ENCODE results near the gene TMEM225. TPM values are rescaled to one million over a fixed set of nuclear protein-coding genes. Genes with fewer than 3 reads are reported as not detected.

Gene TMEM225
- not detected for polyA plus RNA-seq (2012; ENCODE audit: insufficient read length, low read depth)

GRCh38 chr11:123885570-123885969 lies at the start of gene TMEM225:
TSS of gene TMEM225 (minus strand) at chr11:123885670. CDS start at chr11:123885425, 245 bp downstream.
- TF ChIP-seq TAF1 (IDR thresholded peaks at IDR 0.05; ENCODE audit: borderline replicate concordance, insufficient read depth, low read length): no peak
- TF ChIP-seq POLR2AphosphoS5 (IDR thresholded peaks at IDR 0.05; ENCODE audit: low read depth, low read length): no peak
- no peak for TF ChIP-seq SIN3A (IDR thresholded peaks at IDR 0.05; ENCODE audit: borderline replicate concordance, insufficient read depth, low read length)
- no peak for TF ChIP-seq REST (IDR thresholded peaks at IDR 0.05; ENCODE audit: insufficient read depth in 1 of 2, low read depth in 2 of 2, low read length in 2 of 2)
- no peak for TF ChIP-seq FOXP2 (optimal IDR thresholded peaks at IDR 0.05; ENCODE audit: borderline replicate concordance, extremely low read depth, extremely low read length, insufficient read depth)

- TF ChIP-seq TAF1 (IDR thresholded peaks at IDR 0.05; ENCODE audit: borderline replicate concordance, insufficient read depth, low read length) (no peak), SIN3A (IDR thresholded peaks at IDR 0.05; ENCODE audit: borderline replicate concordance, insufficient read depth, low read length) (no peak), POLR2AphosphoS5 (IDR thresholded peaks at IDR 0.05; ENCODE audit: low read depth, low read length) (no peak), FOXP2 (optimal IDR thresholded peaks at IDR 0.05; ENCODE audit: borderline replicate concordance, extremely low read depth, extremely low read length, insufficient read depth) (no peak), REST (IDR thresholded peaks at IDR 0.05; ENCODE audit: insufficient read depth in 1 of 2, low read depth in 2 of 2, low read length in 2 of 2) (no peak)
Observed at GRCh38 chr11:123924027-123924426, 38.6 kb upstream of the TMEM225 start.

- TF ChIP-seq TAF1 (IDR thresholded peaks at IDR 0.05; ENCODE audit: borderline replicate concordance, insufficient read depth, low read length): no peak
- no peak for TF ChIP-seq FOXP2 (optimal IDR thresholded peaks at IDR 0.05; ENCODE audit: borderline replicate concordance, extremely low read depth, extremely low read length, insufficient read depth)
- TF ChIP-seq SIN3A (IDR thresholded peaks at IDR 0.05; ENCODE audit: borderline replicate concordance, insufficient read depth, low read length): no peak
- TF ChIP-seq REST (IDR thresholded peaks at IDR 0.05; ENCODE audit: insufficient read depth in 1 of 2, low read depth in 2 of 2, low read length in 2 of 2): no peak
- TF ChIP-seq POLR2AphosphoS5 (IDR thresholded peaks at IDR 0.05; ENCODE audit: low read depth, low read length): no peak
Observed at GRCh38 chr11:123920943-123921342, 35.5 kb upstream of the TMEM225 start.

GRCh38 chr11:123905826-123906225 lies 20.4 kb upstream of the TMEM225 start:
- TF ChIP-seq TAF1 (IDR thresholded peaks at IDR 0.05; ENCODE audit: borderline replicate concordance, insufficient read depth, low read length) (no peak), REST (IDR thresholded peaks at IDR 0.05; ENCODE audit: insufficient read depth in 1 of 2, low read depth in 2 of 2, low read length in 2 of 2) (no peak), FOXP2 (optimal IDR thresholded peaks at IDR 0.05; ENCODE audit: borderline replicate concordance, extremely low read depth, extremely low read length, insufficient read depth) (no peak), SIN3A (IDR thresholded peaks at IDR 0.05; ENCODE audit: borderline replicate concordance, insufficient read depth, low read length) (no peak), POLR2AphosphoS5 (IDR thresholded peaks at IDR 0.05; ENCODE audit: low read depth, low read length) (no peak)

GRCh38 chr11:123904932-123905331 lies 19.5 kb upstream of the TMEM225 start:
- TF ChIP-seq POLR2AphosphoS5 (IDR thresholded peaks at IDR 0.05; ENCODE audit: low read depth, low read length): no peak

All from PFSK-1 (cell line).